CD8-positive, alpha-beta memory T cell (primary cell): ENCODE measurements around the gene COL9A2. TPM values are rescaled to one million over a fixed set of nuclear protein-coding genes. Genes with fewer than 3 reads are reported as not detected.
A peak's percentile ranks its signal among the peaks of the same experiment; 100 is the strongest.

ENCODE experiments used
- CTCF ChIA-PET: fragments of 350-600 bp; sonication (Branson Sonifier 250); formaldehyde crosslinking; loops from one replicate; lab custom pipeline; 2021; ENCODE audit warnings: antibody characterized with exemption; lab: Charles Lee
- POLR2A ChIA-PET: fragments of 350-600 bp; sonication (Branson Sonifier 250); formaldehyde crosslinking; loops from one replicate; lab custom pipeline; 2021; ENCODE audit warnings: antibody characterized with exemption; lab: Charles Lee
- DNase-seq, 5 donors: peaks; one replicate each; pipeline versions ENCODE4 v3.0.0 to v3.0.0-alpha.2; 2020 to 2022; ENCODE audit warnings: mixed read lengths in 1 of 5
- H3K27ac ChIP-seq: one replicate; pipeline ENCODE4 v1.7.0; 2013; ENCODE audit warnings: low read depth, mild to moderate bottlenecking, low read length, moderate library complexity
- H3K27me3 ChIP-seq: 2 replicates; pipeline ENCODE4 v1.7.0; 2013; ENCODE audit warnings: low read length, mild to moderate bottlenecking; ENCODE audit not compliant: insufficient read depth, poor library complexity, severe bottlenecking
- H3K36me3 ChIP-seq: 2 replicates; pipeline ENCODE4 v1.7.0; 2013; ENCODE audit warnings: mild to moderate bottlenecking, low read length, moderate library complexity; ENCODE audit not compliant: insufficient read depth
- H3K4me1 ChIP-seq: 2 replicates; pipeline ENCODE4 v1.7.0; 2013; ENCODE audit warnings: mild to moderate bottlenecking, low read length, moderate library complexity; ENCODE audit not compliant: insufficient read depth
- H3K4me3 ChIP-seq: 2 replicates; pipeline ENCODE4 v1.7.0; 2013; ENCODE audit warnings: mild to moderate bottlenecking, low read length
- H3K9me3 ChIP-seq: 2 replicates; pipeline ENCODE4 v1.7.0; 2013; ENCODE audit warnings: mild to moderate bottlenecking, low read length
- H3K27ac Mint-ChIP-seq, 8 donors: one replicate each; pipeline ENCODE4 v1.8.0; 2020 to 2021; ENCODE audit warnings: mixed read lengths in 8 of 8, mild to moderate bottlenecking in 6 of 8, inconsistent platforms in 3 of 8, moderate library complexity in 3 of 8
- H3K27me3 Mint-ChIP-seq, 2 donors: one replicate each; pipeline ENCODE4 v1.8.0; 2020 to 2021; ENCODE audit warnings: mixed read lengths in 2 of 2, mild to moderate bottlenecking in 1 of 2, moderate library complexity in 1 of 2
- H3K36me3 Mint-ChIP-seq, 3 donors: one replicate each; pipeline ENCODE4 v1.8.0; 2020 to 2021; ENCODE audit warnings: mixed read lengths in 3 of 3, inconsistent platforms in 1 of 3, mild to moderate bottlenecking in 1 of 3
- H3K4me1 Mint-ChIP-seq, 3 donors: one replicate each; pipeline ENCODE4 v1.8.0; 2020 to 2021; ENCODE audit warnings: mixed read lengths in 3 of 3, inconsistent platforms in 1 of 3, mild to moderate bottlenecking in 1 of 3
- H3K4me3 Mint-ChIP-seq, 7 donors: one replicate each; pipeline ENCODE4 v1.8.0; 2020 to 2021; ENCODE audit warnings: mixed read lengths in 7 of 7, mild to moderate bottlenecking in 6 of 7, moderate library complexity in 4 of 7, inconsistent platforms in 2 of 7
- H3K9me3 Mint-ChIP-seq, 5 donors: one replicate each; pipeline ENCODE4 v1.8.0; 2020 to 2022; ENCODE audit warnings: mixed read lengths in 5 of 5, mild to moderate bottlenecking in 3 of 5, moderate library complexity in 2 of 5, inconsistent platforms in 1 of 5
- polyA plus RNA-seq: library from polyadenylated mRNA; unstranded; fragments of 300-500 nt; fragmentation: Illumina TruSeq; gene quantifications from one replicate; pipeline ENCODE4 v1.2.3, GENCODE V29; 2021
- total RNA-seq, 2 experiments: library from RNA; stranded (reverse); gene quantifications; one replicate each; pipeline ENCODE4 v1.2.3, GENCODE V29; 2021

COL9A2 gene
- total and polyA plus RNA-seq, 3 experiments from 2014 or later = 0.68 to 5.5 (median 4.4) TPM

DNA sequence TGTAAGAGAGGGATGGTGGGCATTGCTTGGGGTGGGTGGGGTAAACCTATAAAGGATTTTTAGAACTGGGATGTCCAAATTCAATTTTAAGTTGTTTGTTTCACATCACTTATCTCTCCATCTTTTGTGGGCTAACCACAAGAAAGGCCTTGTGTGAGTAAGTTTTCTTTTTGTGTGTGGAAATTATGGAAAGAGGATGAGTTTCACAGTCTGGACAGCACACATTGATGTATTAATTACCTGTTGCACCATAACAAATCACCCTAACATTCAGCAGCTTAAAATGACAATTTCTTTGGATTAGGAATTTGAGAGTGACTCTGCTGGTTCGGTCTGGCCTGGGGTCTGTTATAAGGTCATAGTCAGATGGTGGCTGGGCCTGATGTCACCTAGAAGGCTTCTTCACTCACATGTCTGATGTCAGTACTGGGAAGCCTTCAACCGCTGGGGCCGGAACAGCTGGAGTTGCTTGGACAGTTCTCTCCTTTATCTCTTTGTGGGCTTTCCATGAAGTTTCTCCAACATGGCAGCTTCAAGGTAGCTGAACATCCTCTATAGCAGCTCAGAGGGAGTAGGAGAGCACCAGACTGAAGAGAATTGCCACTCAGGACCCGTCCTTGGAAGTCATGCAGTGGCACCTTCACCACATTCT is 2.0 kb upstream of the COL9A2 start:
- Histone ChIP-seq H3K9me3 (no peaks in the 10 kb centered on the region), H3K36me3 (no peaks in the 10 kb centered on the region), H3K4me3 (no peak overlapping the region), H3K4me1 (peaks cover 12% of the 10 kb centered on the region), H3K27ac (no peak overlapping the region), H3K27me3 (peaks cover 5% of the 10 kb centered on the region)
- Mint-ChIP-seq H3K9me3 (no peaks in the 10 kb centered on the region), H3K27ac (no peak overlapping the region), H3K4me3 (peak overlapping the region in 3 of 7 donors; percentile 40 to 57 (median 53)), H3K27me3 (peaks cover 13 to 18% of the 10 kb centered on the region in 2 donors), H3K4me1 (peaks cover 13 to 31% (median 23%) of the 10 kb centered on the region in 3 donors), H3K36me3 (no peaks in the 10 kb centered on the region)
- POLR2A ChIA-PET = no interaction called here
- no peak for DNase-seq
- CTCF ChIA-PET = interaction anchor here (0.8 to 3.2 kb wide), 3 partner anchors 19 to 166 kb away, joined by 3 to 18 read pairs (median 8); no protein-coding TSS in a partner anchor

DNA sequence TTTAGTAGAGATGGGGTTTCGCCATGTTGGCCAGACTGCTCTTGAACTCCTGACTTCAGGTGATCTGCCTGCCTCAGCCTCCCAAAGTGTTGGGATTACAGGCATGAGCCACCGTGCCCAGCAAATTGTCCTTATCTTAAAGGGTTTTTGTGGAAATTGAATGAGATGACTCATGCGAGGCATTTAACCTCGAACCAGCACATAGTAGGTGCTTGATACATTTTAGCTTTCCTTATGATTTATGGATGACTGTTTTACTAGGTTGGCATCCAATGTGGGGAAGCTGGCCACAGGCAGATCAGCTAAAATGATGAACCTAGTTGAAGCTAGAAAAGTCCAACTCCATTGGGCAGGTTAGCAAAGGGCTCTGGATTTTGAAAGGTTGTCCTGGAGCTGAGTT is 1.4 kb upstream of the COL9A2 start:
- Histone ChIP-seq H3K27ac (no peak overlapping the region), H3K4me1 (peaks cover 12% of the 10 kb centered on the region), H3K4me3 (no peak overlapping the region), H3K27me3 (peaks cover 5% of the 10 kb centered on the region), H3K9me3 (no peaks in the 10 kb centered on the region), H3K36me3 (no peaks in the 10 kb centered on the region)
- H3K36me3 Mint-ChIP-seq = no peaks in the 10 kb centered on the region
- ChIA-PET CTCF (interaction anchor here (0.7 to 3.2 kb wide), 4 partner anchors 20 to 174 kb away, joined by 3 to 18 read pairs (median 6); no protein-coding TSS in a partner anchor), POLR2A (no interaction called here)
- H3K27ac Mint-ChIP-seq = no peak overlapping the region
- DNase-seq = no peak
- no peaks in the 10 kb centered on the region for H3K9me3 Mint-ChIP-seq
- H3K4me1 Mint-ChIP-seq = peaks cover 13 to 31% (median 23%) of the 10 kb centered on the region in 3 donors
- peaks cover 13 to 18% of the 10 kb centered on the region in 2 donors for H3K27me3 Mint-ChIP-seq
- peak overlapping the region in 2 of 7 donors; percentile 9 for H3K4me3 Mint-ChIP-seq

DNA sequence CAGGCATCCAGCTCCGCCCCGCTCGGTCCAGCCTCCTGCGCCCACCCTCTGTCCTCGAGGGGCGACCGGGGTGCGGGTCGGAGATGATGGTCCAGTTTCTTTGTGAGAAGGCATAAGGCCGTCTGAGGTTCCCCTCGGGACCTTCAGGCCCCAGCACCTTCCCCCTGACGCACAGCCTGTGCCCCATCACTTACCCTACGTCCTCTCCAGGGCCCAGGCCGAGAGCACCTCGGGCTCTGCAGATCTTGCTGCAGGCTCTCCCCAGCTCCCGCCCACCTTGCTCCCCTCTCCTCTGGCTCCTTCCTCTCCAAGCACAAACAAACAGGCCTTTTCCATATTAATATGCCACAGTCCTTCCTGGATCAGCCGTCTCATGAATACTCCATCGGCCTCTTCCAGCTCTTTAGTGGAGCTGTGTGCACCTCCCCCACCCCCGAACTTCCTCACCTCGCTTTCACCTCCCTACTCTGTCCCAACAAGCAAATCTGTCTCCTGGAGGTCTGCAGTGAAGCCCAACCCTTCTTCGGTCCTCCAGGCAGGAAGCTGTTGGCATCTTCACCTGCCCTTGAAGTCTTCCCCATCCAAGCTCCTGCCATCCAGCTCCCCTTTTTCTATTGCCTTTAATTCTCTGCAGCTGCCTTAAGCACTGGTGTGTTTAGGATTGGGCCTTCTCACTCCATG is 448 bp upstream of the COL9A2 start:
- DNase-seq = no peak
- Mint-ChIP-seq H3K27ac (peak overlapping the region in 3 of 8 donors; percentile 11 to 30 (median 16)), H3K27me3 (peaks cover 13 to 18% of the 10 kb centered on the region in 2 donors), H3K4me3 (peak overlapping the region; percentile 44 to 91 (median 73)), H3K4me1 (peaks cover 13 to 37% (median 23%) of the 10 kb centered on the region in 3 donors), H3K36me3 (no peaks in the 10 kb centered on the region), H3K9me3 (no peaks in the 10 kb centered on the region)
- peaks cover 14% of the 10 kb centered on the region for H3K4me1 ChIP-seq
- no peak overlapping the region for H3K4me3 ChIP-seq
- peaks cover 5% of the 10 kb centered on the region for H3K27me3 ChIP-seq
- no peaks in the 10 kb centered on the region for H3K36me3 ChIP-seq
- CTCF ChIA-PET = interaction anchor here (1.4 to 5.1 kb wide), 7 partner anchors 21 to 174 kb away, joined by 3 to 47 read pairs (median 18); no protein-coding TSS in a partner anchor
- POLR2A ChIA-PET = interaction anchor here (2.3 kb wide), 1 partner anchor 156 kb away, joined by 7 read pairs; the partner anchor contains the start of gene RLF
- H3K27ac ChIP-seq = no peak overlapping the region
- H3K9me3 ChIP-seq = no peaks in the 10 kb centered on the region

DNA sequence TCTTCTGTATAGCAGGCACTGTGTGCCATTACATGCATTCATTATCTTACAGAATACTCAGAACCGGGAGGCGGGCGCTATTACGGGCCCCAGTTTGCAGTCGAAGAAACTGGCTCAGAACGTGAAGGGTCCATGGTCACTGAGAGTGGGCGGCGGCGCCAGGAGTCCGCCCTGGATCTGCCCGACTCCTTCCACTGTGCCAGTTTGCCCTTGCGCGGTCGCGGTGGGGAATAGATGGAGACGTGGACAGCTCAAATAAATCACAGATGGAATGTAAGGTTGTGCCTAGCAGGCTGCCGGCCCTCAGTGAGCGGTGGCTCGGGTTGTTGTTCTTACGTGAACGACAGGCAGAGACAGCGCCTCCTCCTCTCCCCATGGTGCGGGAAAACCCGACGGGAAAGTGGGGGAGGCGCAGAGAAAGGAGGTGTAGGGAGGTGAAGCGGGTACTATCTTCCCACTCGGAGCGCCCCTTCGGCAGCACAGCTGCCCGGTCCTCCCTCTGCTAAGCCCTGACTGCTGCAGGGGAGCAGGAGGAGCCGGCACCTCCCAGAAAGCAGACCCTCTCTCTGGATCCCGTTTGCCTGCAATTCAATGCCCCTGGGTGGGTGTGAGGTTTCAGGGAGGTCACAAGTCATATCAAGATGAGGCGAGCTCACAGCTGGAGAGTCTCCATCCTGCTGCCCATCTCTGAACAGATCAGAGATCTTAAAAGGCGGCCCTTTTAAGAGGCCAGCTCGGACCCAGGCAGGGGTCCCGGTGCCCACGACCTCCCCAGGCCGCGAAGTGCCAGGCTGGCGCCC is 1.1 kb downstream of the COL9A2 start:
- Mint-ChIP-seq H3K27ac (peak overlapping the region; percentile 17 to 93 (median 84)), H3K4me1 (peaks cover 13 to 41% (median 23%) of the 10 kb centered on the region in 3 donors), H3K36me3 (no peaks in the 10 kb centered on the region), H3K27me3 (peaks cover 11 to 18% of the 10 kb centered on the region in 2 donors), H3K4me3 (peak overlapping the region; percentile 84 to 93 (median 90)), H3K9me3 (no peaks in the 10 kb centered on the region)
- Histone ChIP-seq H3K27me3 (peaks cover 5% of the 10 kb centered on the region), H3K9me3 (no peaks in the 10 kb centered on the region), H3K4me1 (peaks cover 19% of the 10 kb centered on the region), H3K27ac (no peak overlapping the region), H3K36me3 (no peaks in the 10 kb centered on the region), H3K4me3 (peak overlapping the region; percentile 80)
- ChIA-PET POLR2A (interaction anchor here (0.5 to 2.3 kb wide), 6 partner anchors 58 to 216 kb away, joined by 3 to 7 read pairs (median 4); partner anchors contain the start of genes RLF and SMAP2), CTCF (interaction anchor here (0.7 to 5.1 kb wide), 28 partner anchors 9 to 274 kb away, joined by 3 to 47 read pairs (median 5); partner anchors contain the start of genes RLF and SMAP2)
- peak in 3 of 5 donors; percentile 11 to 41 (median 24) for DNase-seq

DNA sequence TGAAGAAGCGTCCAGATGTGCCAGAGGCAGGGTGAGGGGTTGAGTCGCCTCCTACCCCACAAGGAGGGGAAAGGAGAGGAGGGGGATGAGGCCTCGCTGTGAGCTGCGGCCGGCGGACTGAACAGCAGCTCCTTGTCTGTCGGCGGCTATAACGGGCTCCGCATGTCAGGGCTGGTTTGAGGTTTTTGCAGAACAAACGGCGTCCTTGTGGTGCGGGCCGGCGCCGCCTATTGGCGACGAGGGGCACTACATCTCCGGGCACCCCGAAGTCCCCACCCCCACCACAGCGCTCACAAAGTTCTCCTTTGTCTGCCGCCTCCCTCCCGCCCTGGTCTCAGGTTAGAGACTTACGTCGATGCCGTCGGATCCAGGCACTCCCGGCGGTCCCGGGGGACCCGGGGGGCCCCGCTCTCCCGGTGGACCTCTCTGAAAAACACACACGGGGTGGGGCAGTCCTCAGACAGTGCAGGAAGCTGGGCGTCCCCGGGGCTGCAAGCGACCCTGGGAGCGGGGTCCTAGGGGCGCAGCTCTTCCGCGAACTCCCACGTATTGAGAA is 1.8 kb downstream of the COL9A2 start:
- peak; percentile 72 to 88 (median 81) for DNase-seq
- no peaks in the 10 kb centered on the region for H3K36me3 ChIP-seq
- ChIA-PET CTCF (interaction anchor here (0.7 to 5.1 kb wide), 37 partner anchors 8 to 273 kb away, joined by 3 to 47 read pairs (median 4); partner anchors contain the start of genes RLF, SMAP2 and ZMPSTE24), POLR2A (interaction anchor here (0.5 to 2.3 kb wide), 5 partner anchors 71 to 217 kb away, joined by 4 to 7 read pairs (median 4); partner anchors contain the start of gene RLF)
- H3K27me3 ChIP-seq = peaks cover 5% of the 10 kb centered on the region
- H3K36me3 Mint-ChIP-seq = no peaks in the 10 kb centered on the region
- H3K9me3 Mint-ChIP-seq = no peaks in the 10 kb centered on the region
- H3K4me1 ChIP-seq = peaks cover 19% of the 10 kb centered on the region
- H3K27ac Mint-ChIP-seq = peak overlapping the region in 5 of 8 donors; percentile 15 to 89 (median 84)
- H3K27ac ChIP-seq = no peak overlapping the region
- H3K4me3 ChIP-seq = peak overlapping the region; percentile 80
- H3K4me3 Mint-ChIP-seq = peak overlapping the region; percentile 84 to 93 (median 90)
- peaks cover 8 to 18% of the 10 kb centered on the region in 2 donors for H3K27me3 Mint-ChIP-seq
- no peaks in the 10 kb centered on the region for H3K9me3 ChIP-seq
- H3K4me1 Mint-ChIP-seq = peaks cover 13 to 41% (median 23%) of the 10 kb centered on the region in 3 donors

DNA sequence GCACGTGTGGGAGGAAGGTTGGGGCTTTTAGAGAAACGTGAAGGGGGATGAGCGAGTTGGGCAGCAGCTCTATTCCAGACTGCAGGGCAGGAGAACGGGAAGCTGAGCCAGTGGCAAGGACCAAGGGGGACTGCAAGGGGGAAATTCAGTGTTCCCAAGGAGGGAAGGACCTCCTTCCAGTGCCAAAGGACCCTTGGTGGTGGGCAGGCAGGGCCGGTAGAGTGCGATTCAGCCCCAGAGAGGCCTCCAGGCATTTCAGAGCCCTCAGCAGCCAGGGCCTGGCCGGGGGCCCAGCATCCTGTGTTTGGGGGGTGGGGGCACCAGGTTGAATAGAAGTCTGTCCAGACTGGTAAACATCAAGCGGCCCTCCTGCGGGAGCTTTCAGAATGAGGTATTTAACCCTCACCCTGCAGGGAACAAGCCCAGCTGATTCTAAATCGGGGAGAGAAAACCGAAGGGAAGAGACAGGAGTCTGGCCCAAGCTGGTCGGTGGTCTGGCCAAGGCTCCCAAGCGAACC is 2.3 kb downstream of the COL9A2 start:
- POLR2A ChIA-PET = interaction anchor here (0.7 to 1.3 kb wide), 3 partner anchors 72 to 171 kb away, joined by 4 to 5 read pairs (median 4); no protein-coding TSS in a partner anchor
- Mint-ChIP-seq H3K4me3 (peak overlapping the region; percentile 84 to 93 (median 90)), H3K36me3 (no peaks in the 10 kb centered on the region), H3K27ac (peak overlapping the region in 6 of 8 donors; percentile 15 to 89 (median 70)), H3K27me3 (peaks cover 7 to 18% of the 10 kb centered on the region in 2 donors), H3K9me3 (no peaks in the 10 kb centered on the region), H3K4me1 (peaks cover 13 to 41% (median 23%) of the 10 kb centered on the region in 3 donors)
- CTCF ChIA-PET = interaction anchor here (0.7 to 5.1 kb wide), 31 partner anchors 8 to 253 kb away, joined by 3 to 47 read pairs (median 5); partner anchors contain the start of genes SMAP2 and ZMPSTE24
- no peaks in the 10 kb centered on the region for H3K36me3 ChIP-seq
- DNase-seq = no peak
- no peak overlapping the region for H3K4me3 ChIP-seq
- peaks cover 5% of the 10 kb centered on the region for H3K27me3 ChIP-seq
- no peak overlapping the region for H3K27ac ChIP-seq
- peaks cover 19% of the 10 kb centered on the region for H3K4me1 ChIP-seq
- H3K9me3 ChIP-seq = no peaks in the 10 kb centered on the region
